DLD1 (cell line): ENCODE data around the gene LUM.

ENCODE experiments used
- in situ Hi-C: cut with HindIII; loops from 2 replicates; pipeline ENCODE4 v1.10.0; 2017; ENCODE audit warnings: low sequenced_read_pairs

LUM gene

GRCh38 chr12:91077228-91077954 is 33.9 kb downstream of the LUM start:
- in situ Hi-C loops = no loop called here

- in situ Hi-C loops = no loop called here
Measured at GRCh38 chr12:91074851-91075250, 36.4 kb downstream of the LUM start.

GRCh38 chr12:91074154-91074709 is 37.1 kb downstream of the LUM start:
- in situ Hi-C loops = no loop called here

- in situ Hi-C loops = no loop called here
Measured at GRCh38 chr12:91073426-91073825, 37.9 kb downstream of the LUM start.

GRCh38 chr12:91072931-91073330 is 38.4 kb downstream of the LUM start:
- in situ Hi-C loops = no loop called here

GRCh38 chr12:91070936-91071335 is 40.4 kb downstream of the LUM start:
- in situ Hi-C loops = no loop called here

GRCh38 chr12:91065396-91065795 is 45.9 kb downstream of the LUM start:
- in situ Hi-C loops = no loop called here

GRCh38 chr12:91064640-91065039 is 46.7 kb downstream of the LUM start:
- in situ Hi-C loops = no loop called here

GRCh38 chr12:91061091-91061490 is 50.2 kb downstream of the LUM start:
- in situ Hi-C loops = no loop called here

- in situ Hi-C loops = no loop called here
Measured at GRCh38 chr12:91059211-91059610, 52.1 kb downstream of the LUM start.

GRCh38 chr12:91058786-91059185 is 52.5 kb downstream of the LUM start:
- in situ Hi-C loops = no loop called here

- in situ Hi-C loops = no loop called here
Measured at GRCh38 chr12:91057368-91058165, 53.7 kb downstream of the LUM start, which contains the start of gene KERA. Gene KERA (minus strand): TSS chr12:91058024. CDS start chr12:91056281, 1,743 bp downstream.

- in situ Hi-C loops = no loop called here
Measured at GRCh38 chr12:91056488-91056887, 54.8 kb downstream of the LUM start.

- in situ Hi-C loops = no loop called here
Measured at GRCh38 chr12:91055976-91056375, 55.3 kb downstream of the LUM start.

- in situ Hi-C loops = no loop called here
Measured at GRCh38 chr12:91053951-91054715, 57.2 kb downstream of the LUM start.
